NCI-H1930 (cell line): ENCODE results near the gene CLDN6.

Source experiments
- DNase-seq, 2 experiments: peaks; one replicate each; lab custom pipeline; 2025; lab: John Stamatoyannopoulos, UW

CLDN6 gene

GRCh38 chr16:2987833-2988232, 30.1 kb downstream of the CLDN6 start:
- no peak for DNase-seq

- no peak for DNase-seq
Measured at GRCh38 chr16:2987286-2987685, 30.7 kb downstream of the CLDN6 start.

- no peak for DNase-seq
Measured at GRCh38 chr16:2986623-2987188, 31.3 kb downstream of the CLDN6 start.

- no peak for DNase-seq
Measured at GRCh38 chr16:2985893-2986355, 32.1 kb downstream of the CLDN6 start.

- no peak for DNase-seq
Measured at GRCh38 chr16:2985462-2985861, 32.5 kb downstream of the CLDN6 start.

GRCh38 chr16:2983706-2984136, 34.3 kb downstream of the CLDN6 start:
- DNase-seq = peak; percentile 62 to 79

GRCh38 chr16:2982402-2982801, 35.6 kb downstream of the CLDN6 start:
- no peak for DNase-seq

- DNase-seq = no peak
Measured at GRCh38 chr16:2981899-2982250, 36.1 kb downstream of the CLDN6 start.

- DNase-seq = no peak
Measured at GRCh38 chr16:2981177-2981898, 36.6 kb downstream of the CLDN6 start.

- peak; percentile 87 to 93 for DNase-seq
Measured at GRCh38 chr16:2980227-2981176, 37.5 kb downstream of the CLDN6 start, which contains the start of gene PKMYT1. Gene PKMYT1 (minus strand): TSS chr16:2980446. CDS start chr16:2979657, 789 bp downstream.

- DNase-seq = no peak
Measured at GRCh38 chr16:2979669-2980226, 38.2 kb downstream of the CLDN6 start.

GRCh38 chr16:2977440-2977839, 40.5 kb downstream of the CLDN6 start:
- DNase-seq = no peak

- DNase-seq = no peak
Measured at GRCh38 chr16:2976673-2977072, 41.3 kb downstream of the CLDN6 start.

- DNase-seq = no peak
Measured at GRCh38 chr16:2976201-2976600, 41.8 kb downstream of the CLDN6 start.

- DNase-seq = no peak
Measured at GRCh38 chr16:2975161-2975795, 42.7 kb downstream of the CLDN6 start.

- DNase-seq = no peak
Measured at GRCh38 chr16:2974319-2975056, 43.5 kb downstream of the CLDN6 start.

GRCh38 chr16:2973605-2974318, 44.2 kb downstream of the CLDN6 start:
- no peak for DNase-seq

- DNase-seq = no peak
Measured at GRCh38 chr16:2973093-2973492, 44.9 kb downstream of the CLDN6 start.

- DNase-seq = no peak
Measured at GRCh38 chr16:2971985-2972784, 45.8 kb downstream of the CLDN6 start.
